Esophagus muscularis mucosa (tissue), 3 donors: ENCODE data around the gene BRF1.

Experiments
- CTCF ChIP-seq, 3 experiments: fragments of 200-600 bp in 2 of 3; fragments of 450-650 bp in 1 of 3; sonication (generic) in 2 of 3; IDR thresholded peaks; one replicate each; pipeline ENCODE4 v1.5.1; 2017 to 2019; ENCODE audit warnings: antibody characterized with exemption in 3 of 3, mild to moderate bottlenecking in 2 of 3, moderate library complexity in 1 of 3
- EP300 ChIP-seq: sonication (generic); formaldehyde crosslinking; IDR thresholded peaks from one replicate; pipeline ENCODE4 v1.6.1; 2017; ENCODE audit warnings: antibody characterized with exemption

- TF ChIP-seq CTCF (IDR thresholded peaks at IDR 0.05) (no peak), EP300 (no peak)
Measured at GRCh38 chr14:105251920-105252319, 48.9 kb downstream of the BRF1 start.
